IMR-90 (cell line): ENCODE data around the gene SEMA4F. TPM values are rescaled to one million over a fixed set of nuclear protein-coding genes. Genes with fewer than 3 reads are reported as not detected.

ENCODE experiments used
- ATAC-seq: fragments of 200-7000 bp; cut with Tn5 transposase; 2 replicates; pipeline ENCODE4 v1.9.1; 2020; ENCODE audit warnings: low read depth, mild to moderate bottlenecking, moderate library complexity
- Bru-seq: library from RNA; stranded (reverse); fragments of 400-500 nt; gene quantifications from one replicate; lab custom pipeline; 2021; lab: Mats Ljungman, UMichigan
- BruChase-seq, 2 experiments: library from RNA; stranded (reverse); fragments of 400-500 nt; gene quantifications; one replicate each; lab custom pipeline; 2021; lab: Mats Ljungman, UMichigan
- BruUV-seq: library from RNA; stranded (reverse); fragments of 400-500 nt; replicated peaks from 2 replicates; lab custom pipeline; 2021; lab: Mats Ljungman, UMichigan
- CTCF ChIA-PET: fragments of 300-600 bp; formaldehyde crosslinking; extraction: SDS; loops from one replicate; lab custom pipeline; 2021; ENCODE audit warnings: antibody characterized with exemption; lab: Yijun Ruan, JAX
- POLR2A ChIA-PET: fragments of 300-600 bp; sonication (Branson Sonifier 250); formaldehyde crosslinking; loops from one replicate; lab custom pipeline; 2022; ENCODE audit warnings: antibody characterized with exemption; ENCODE audit not compliant: unreplicated experiment; lab: Charles Lee
- DNase-seq: peaks from one replicate; pipeline ENCODE4 v3.0.0; 2013
- H2AFZ ChIP-seq: replicated peaks from 2 replicates; pipeline ENCODE3; 2013; ENCODE audit warnings: low read length, mild to moderate bottlenecking; ENCODE audit not compliant: poor library complexity
- H2AK5ac ChIP-seq: 2 replicates; pipeline ENCODE4 v1.6.1; 2013; ENCODE audit warnings: low read depth, low read length, inconsistent platforms
- H2AK9ac ChIP-seq: replicated peaks from 2 replicates; pipeline ENCODE3; 2013; ENCODE audit warnings: mild to moderate bottlenecking, low read depth, low read length, moderate library complexity; ENCODE audit not compliant: poor library complexity
- H2BK120ac ChIP-seq: 2 replicates; pipeline ENCODE4 v1.6.1; 2013; ENCODE audit warnings: low read depth, low read length, inconsistent platforms
- H2BK15ac ChIP-seq: 3 replicates; pipeline ENCODE4 v1.6.1; 2013; ENCODE audit warnings: low read depth, low read length, inconsistent platforms
- H2BK20ac ChIP-seq: 2 replicates; pipeline ENCODE4 v1.6.1; 2013; ENCODE audit warnings: low read depth, mild to moderate bottlenecking, inconsistent platforms, low read length, moderate library complexity
- H2BK5ac ChIP-seq: 2 replicates; pipeline ENCODE4 v1.6.1; 2013; ENCODE audit warnings: mild to moderate bottlenecking, low read depth, low read length, inconsistent platforms; ENCODE audit not compliant: poor library complexity, severe bottlenecking
- H3K14ac ChIP-seq: replicated peaks from 2 replicates; pipeline ENCODE4 v1.6.1; 2013; ENCODE audit warnings: low read depth, low read length, inconsistent platforms
- H3K18ac ChIP-seq: 2 replicates; pipeline ENCODE4 v1.6.1; 2013; ENCODE audit warnings: low read depth, low read length, control low read depth
- H3K23ac ChIP-seq: 2 replicates; pipeline ENCODE4 v1.6.1; 2013; ENCODE audit warnings: low read depth, low read length, inconsistent platforms
- H3K27ac ChIP-seq: 2 replicates; pipeline ENCODE4 v1.5.1; 2013; ENCODE audit warnings: mild to moderate bottlenecking, control low read depth, low read length; ENCODE audit not compliant: insufficient read depth
- H3K27me3 ChIP-seq: 2 replicates; pipeline ENCODE4 v1.6.1; 2013; ENCODE audit warnings: low read length; ENCODE audit not compliant: control insufficient read depth, insufficient read depth
- H3K36me3 ChIP-seq: 2 replicates; pipeline ENCODE4 v1.6.1; 2013; ENCODE audit warnings: low read length, mixed read lengths; ENCODE audit not compliant: control insufficient read depth, insufficient read depth
- H3K4ac ChIP-seq: 2 replicates; pipeline ENCODE4 v1.6.1; 2013; ENCODE audit warnings: low read depth, low read length, inconsistent platforms
- H3K4me1 ChIP-seq: 2 replicates; pipeline ENCODE4 v1.6.1; 2013; ENCODE audit warnings: low read length, mixed read lengths; ENCODE audit not compliant: control insufficient read depth, insufficient read depth
- H3K4me2 ChIP-seq: 2 replicates; pipeline ENCODE4 v1.6.1; 2013; ENCODE audit warnings: low read depth, mild to moderate bottlenecking, control low read depth, low read length, moderate library complexity
- H3K4me3 ChIP-seq: 2 replicates; pipeline ENCODE4 v1.5.1; 2013; ENCODE audit warnings: low read depth, mild to moderate bottlenecking, control low read depth, low read length, moderate library complexity; ENCODE audit not compliant: insufficient read depth
- H3K56ac ChIP-seq: 2 replicates; pipeline ENCODE4 v1.6.1; 2013; ENCODE audit warnings: low read length, inconsistent platforms; ENCODE audit not compliant: insufficient read depth; ENCODE audit errors: extremely low read depth
- H3K79me1 ChIP-seq, 2 experiments: 2 replicates each; pipeline ENCODE4 v1.6.1; 2013; ENCODE audit warnings: low read length in 2 of 2, inconsistent platforms in 1 of 2, low read depth in 1 of 2
- H3K9ac ChIP-seq: 2 replicates; pipeline ENCODE4 v1.6.1; 2013; ENCODE audit warnings: low read depth, low read length, control low read depth
- H3K9me1 ChIP-seq: 2 replicates; pipeline ENCODE4 v1.6.1; 2013; ENCODE audit warnings: low read length, inconsistent platforms; ENCODE audit not compliant: insufficient read depth
- H3K9me3 ChIP-seq: 2 replicates; pipeline ENCODE4 v1.6.1; 2013; ENCODE audit warnings: low read length; ENCODE audit not compliant: control insufficient read depth, insufficient read depth
- H4K20me1 ChIP-seq: 2 replicates; pipeline ENCODE4 v1.6.1; 2013; ENCODE audit warnings: low read length, inconsistent platforms; ENCODE audit not compliant: insufficient read depth
- H4K5ac ChIP-seq: 2 replicates; pipeline ENCODE4 v1.6.1; 2013; ENCODE audit warnings: mild to moderate bottlenecking, low read depth, low read length, control low read depth
- H4K8ac ChIP-seq, 2 experiments: 2 replicates each; pipeline ENCODE4 v1.6.1; 2013; ENCODE audit warnings: low read depth in 2 of 2, low read length in 2 of 2, control low read depth in 1 of 2, inconsistent platforms in 1 of 2
- H4K91ac ChIP-seq: 2 replicates; pipeline ENCODE4 v1.6.1; 2013; ENCODE audit warnings: low read depth, low read length, inconsistent platforms; ENCODE audit not compliant: insufficient read depth
- CEBPB ChIP-seq: IDR thresholded peaks from 2 replicates; pipeline ENCODE4 v1.6.1; 2012; ENCODE audit warnings: low read depth, low read length, improper control_type of control experiment
- MAZ ChIP-seq: IDR thresholded peaks from 2 replicates; pipeline ENCODE4 v1.6.1; 2012; ENCODE audit warnings: low read depth, mild to moderate bottlenecking, low read length, improper control_type of control experiment, moderate library complexity, borderline replicate concordance
- MXI1 ChIP-seq: IDR thresholded peaks from 2 replicates; pipeline ENCODE4 v1.6.1; 2012; ENCODE audit warnings: low read depth, mild to moderate bottlenecking, low read length, moderate library complexity, borderline replicate concordance
- NFE2L2 ChIP-seq: fragments of 150-350 bp; IDR thresholded peaks from 2 replicates; pipeline ENCODE4 v1.6.1; 2016; ENCODE audit warnings: low read depth, mild to moderate bottlenecking, low read length
- POLR2A ChIP-seq: IDR thresholded peaks from 2 replicates; pipeline ENCODE4 v1.6.1; 2012; ENCODE audit warnings: mild to moderate bottlenecking, low read depth, low read length
- RCOR1 ChIP-seq: IDR thresholded peaks from 2 replicates; pipeline ENCODE4 v1.6.1; 2012; ENCODE audit warnings: mild to moderate bottlenecking, low read length, improper control_type of control experiment; ENCODE audit not compliant: insufficient replicate concordance
- SMC3 ChIP-seq: fragments of 150-350 bp; IDR thresholded peaks from 2 replicates; pipeline ENCODE4 v1.6.1; 2016; ENCODE audit warnings: low read depth, mild to moderate bottlenecking, antibody characterized with exemption, low read length, moderate library complexity
- WGBS, 2 experiments: methylation state at CpG; one replicate each; pipeline versions ENCODE4 v1.1.5 to v1.1.7; 2013; ENCODE audit warnings: missing lambda C conversion rate in 2 of 2; ENCODE audit not compliant: insufficient read length in 1 of 2; ENCODE audit errors: extremely low coverage in 2 of 2; 5-methylcytosine and 5-hydroxymethylcytosine counted together
- dilution Hi-C: fragments of 300-500 bp; cut with HindIII; formaldehyde crosslinking; loops from one replicate; pipeline ENCODE4 v1.14.3; 2018; ENCODE audit warnings: low sequenced_read_pairs; ENCODE audit not compliant: unreplicated experiment
- in situ Hi-C: fragments of 300-500 bp; cut with MboI; formaldehyde crosslinking; loops from 3 replicates; pipeline ENCODE4 v1.14.3; 2019; ENCODE audit warnings: low sequenced_read_pairs, inconsistent platforms, mixed read lengths
- intact Hi-C: fragments of 100-400 bp; cut with micrococcal nuclease; formaldehyde crosslinking; loops from 2 replicates; pipeline ENCODE4 v1.10.0; 2022
- long read RNA-seq: library from polyadenylated mRNA; unstranded; transcript quantifications from one replicate; pipeline ENCODE4 v2.0.0, GENCODE V29; 2021; ENCODE audit not compliant: unreplicated experiment
- polyA plus RNA-seq, 3 experiments: library from polyadenylated mRNA; depleted of rRNA; stranded (reverse); fragments of >200 nt; gene quantifications; 2 replicates each; pipeline ENCODE4 v1.2.3, GENCODE V29; 2012; ENCODE audit warnings: low replicate concordance in 1 of 3
- total RNA-seq: library from RNA; depleted of rRNA; stranded (reverse); fragments of >200 nt; gene quantifications from 2 replicates; pipeline ENCODE4 v1.2.3, GENCODE V29; 2012; rRNA removed

SEMA4F gene, protein sequence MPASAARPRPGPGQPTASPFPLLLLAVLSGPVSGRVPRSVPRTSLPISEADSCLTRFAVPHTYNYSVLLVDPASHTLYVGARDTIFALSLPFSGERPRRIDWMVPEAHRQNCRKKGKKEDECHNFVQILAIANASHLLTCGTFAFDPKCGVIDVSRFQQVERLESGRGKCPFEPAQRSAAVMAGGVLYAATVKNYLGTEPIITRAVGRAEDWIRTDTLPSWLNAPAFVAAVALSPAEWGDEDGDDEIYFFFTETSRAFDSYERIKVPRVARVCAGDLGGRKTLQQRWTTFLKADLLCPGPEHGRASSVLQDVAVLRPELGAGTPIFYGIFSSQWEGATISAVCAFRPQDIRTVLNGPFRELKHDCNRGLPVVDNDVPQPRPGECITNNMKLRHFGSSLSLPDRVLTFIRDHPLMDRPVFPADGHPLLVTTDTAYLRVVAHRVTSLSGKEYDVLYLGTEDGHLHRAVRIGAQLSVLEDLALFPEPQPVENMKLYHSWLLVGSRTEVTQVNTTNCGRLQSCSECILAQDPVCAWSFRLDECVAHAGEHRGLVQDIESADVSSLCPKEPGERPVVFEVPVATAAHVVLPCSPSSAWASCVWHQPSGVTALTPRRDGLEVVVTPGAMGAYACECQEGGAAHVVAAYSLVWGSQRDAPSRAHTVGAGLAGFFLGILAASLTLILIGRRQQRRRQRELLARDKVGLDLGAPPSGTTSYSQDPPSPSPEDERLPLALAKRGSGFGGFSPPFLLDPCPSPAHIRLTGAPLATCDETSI
- 3.6 and 4.7 TPM in 2 replicates for total RNA-seq
- 7.5 and 7.8 TPM in 2 replicates for polyA plus RNA-seq (2012; rRNA removed)
- 7.5 and 9.1 TPM in 2 replicates for polyA plus RNA-seq (2012; cell fraction: cytosol; rRNA removed)
- 9.6 and 10.6 TPM in 2 replicates for polyA plus RNA-seq (2012; cell fraction: nucleus; rRNA removed; ENCODE audit: low replicate concordance)
- Bru-seq, nascent RNA = percentile 36 among the genes with signal in this experiment
- BruChase-seq, experiment 1, labeled RNA remaining after a 6-hour chase = percentile 30 among the genes with signal in this experiment
- percentile 33 among the genes with signal in this experiment for BruChase-seq, experiment 2, labeled RNA remaining after a 2-hour chase
- long read RNA-seq, full-length matches to known transcripts = 8 of 10 reads
- long read RNA-seq, partial matches to known transcripts = 2 of 10 reads
- long read RNA-seq, other reads (novel, unspliced or antisense) = 0 of 10 reads

DNA sequence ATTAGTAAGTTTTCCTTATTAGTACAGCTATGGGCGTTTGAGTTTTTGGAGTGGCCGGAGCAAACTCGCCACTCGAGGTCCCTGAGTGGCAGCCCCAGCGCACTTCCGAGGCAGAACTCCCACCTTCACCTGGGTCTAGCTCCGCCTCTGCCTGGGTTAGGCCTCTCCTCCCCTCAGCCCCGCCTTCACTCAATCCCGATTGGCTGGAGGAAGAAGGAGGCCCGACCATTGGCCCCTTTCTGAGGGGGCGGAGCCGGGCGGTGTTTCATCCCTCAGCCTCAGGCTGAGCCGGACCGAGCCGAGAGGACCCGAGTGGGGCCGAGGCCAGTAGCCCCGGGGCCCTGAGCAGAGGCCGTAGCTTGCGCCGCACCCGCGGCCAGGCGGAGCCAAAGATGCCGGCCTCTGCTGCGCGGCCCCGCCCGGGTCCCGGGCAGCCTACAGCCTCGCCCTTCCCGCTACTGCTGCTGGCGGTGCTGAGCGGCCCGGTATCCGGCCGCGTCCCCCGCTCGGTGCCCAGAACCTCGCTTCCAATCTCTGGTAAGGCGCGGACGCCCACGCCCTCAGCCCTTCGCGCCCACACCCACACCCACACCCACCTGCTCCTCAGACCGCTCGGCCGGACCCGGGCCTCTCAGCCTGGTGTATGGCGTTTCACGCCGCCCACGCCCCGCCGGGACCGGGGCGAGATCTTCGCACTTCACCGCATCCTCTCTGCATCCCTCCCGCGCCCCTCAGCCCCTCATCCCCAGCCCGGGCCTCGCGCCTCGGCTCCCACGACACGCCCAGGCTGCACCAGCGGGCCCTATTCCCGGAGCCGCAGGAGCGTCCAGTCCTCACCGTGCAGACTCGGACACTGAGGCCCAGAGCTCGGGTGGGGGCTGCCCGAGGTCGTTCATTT lies at the start of gene SEMA4F:
SEMA4F (plus strand) TSS at position 263 of the 898 bp plus-strand sequence; CDS start at position 393, 130 bp downstream.
- Histone ChIP-seq H3K23ac (peak within 1 kb of the TSS; percentile 88), H3K4me3 (peak within 1 kb of the TSS; percentile 69), H2AK5ac (peak within 1 kb of the TSS; percentile 30; the same call in 1 of the 2 replicates), H4K5ac (no peak within 1 kb of the TSS), H4K8ac (peak within 1 kb of the TSS; percentile 60 to 76; a peak in 3 of 4 replicates), H3K56ac (no peak within 1 kb of the TSS), H3K4me1 (peaks cover 6% of the 10 kb centered on the region), H4K91ac (no peak within 1 kb of the TSS; the same call in 1 of the 2 replicates), H3K27ac (peak within 1 kb of the TSS; percentile 9; the same call in 1 of the 2 replicates), H4K20me1 (no peaks in the 10 kb centered on the region), H2BK120ac (no peak within 1 kb of the TSS), H2AFZ (peak within 1 kb of the TSS; percentile 92), H3K14ac (peak within 1 kb of the TSS; percentile 68), H3K18ac (no peak within 1 kb of the TSS), H3K4me2 (peak within 1 kb of the TSS; percentile 85), H2BK15ac (no peak within 1 kb of the TSS), H2BK5ac (no peak within 1 kb of the TSS), H3K27me3 (peaks cover 14% of the 10 kb centered on the region), H3K4ac (peak within 1 kb of the TSS; percentile 9; the same call in 1 of the 2 replicates), H3K36me3 (no peaks in the 10 kb centered on the region), H3K79me1 (0 out of 4 replicates have a peak, but pooled peaks cover 0 to 5% of the 10 kb centered on the region in 2 experiments), H3K9ac (peak within 1 kb of the TSS; percentile 61), H3K9me1 (peaks cover 6% of the 10 kb centered on the region), H2BK20ac (no peak within 1 kb of the TSS), H2AK9ac (peak within 1 kb of the TSS; percentile 74), H3K9me3 (no peaks in the 10 kb centered on the region)
- intact Hi-C loops (no loop called here), dilution Hi-C loops (no loop called here), in situ Hi-C loops (no loop called here)
- POLR2A ChIA-PET = interaction anchor here (0.8 kb wide), 1 partner anchor 71 kb away, joined by 3 read pairs; no protein-coding TSS in a partner anchor
- ATAC-seq (peak; percentile 99), DNase-seq (peak; percentile 89)
- CTCF ChIA-PET = no interaction called here
- 2% methylated on average over 41 of the region's 79 CpGs; no CpG with 5 or more reads in 1 of the 2 experiments for WGBS, 2 experiments
- BruUV-seq = no TSS peak
- TF ChIP-seq POLR2A (no peak), MXI1 (no peak), MAZ (no peak), NFE2L2 (no peak), RCOR1 (no peak), SMC3 (no peak), CEBPB (no peak)
